GM21528 (cell line): ENCODE results near the gene CTIF.

ENCODE experiments used
- ATAC-seq: cut with Tn5 transposase; IDR thresholded peaks from one replicate; pipeline ENCODE4 v1.9.1; 2021; ENCODE audit warnings: mild to moderate bottlenecking, moderate library complexity; ENCODE audit not compliant: unreplicated experiment, low FRiP score

Gene CTIF

GRCh38 chr18:48762836-48763718 is 224.2 kb downstream of the CTIF start:
- ATAC-seq, result no peak

DNA sequence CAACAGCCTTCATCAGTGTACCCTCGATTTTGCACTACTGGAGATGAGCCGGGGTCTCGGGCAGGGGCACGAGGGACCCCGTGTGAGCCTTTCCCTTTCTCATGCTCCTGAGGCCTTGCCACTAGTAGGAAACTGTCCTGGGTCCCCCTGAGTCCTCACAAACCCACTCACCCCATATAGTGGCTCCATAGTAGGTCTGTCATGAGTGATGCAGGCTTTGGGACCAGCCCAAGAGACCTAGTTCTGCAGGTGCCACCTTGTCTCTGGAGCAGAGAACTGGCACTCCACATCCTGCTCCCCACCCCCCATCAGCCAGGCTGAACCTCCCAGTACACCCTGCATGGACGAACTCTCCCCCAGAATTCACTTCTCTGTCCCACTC is 224.9 kb downstream of the CTIF start:
- no peak for ATAC-seq

GRCh38 chr18:48765053-48765452 is 226.2 kb downstream of the CTIF start:
- no peak for ATAC-seq

DNA sequence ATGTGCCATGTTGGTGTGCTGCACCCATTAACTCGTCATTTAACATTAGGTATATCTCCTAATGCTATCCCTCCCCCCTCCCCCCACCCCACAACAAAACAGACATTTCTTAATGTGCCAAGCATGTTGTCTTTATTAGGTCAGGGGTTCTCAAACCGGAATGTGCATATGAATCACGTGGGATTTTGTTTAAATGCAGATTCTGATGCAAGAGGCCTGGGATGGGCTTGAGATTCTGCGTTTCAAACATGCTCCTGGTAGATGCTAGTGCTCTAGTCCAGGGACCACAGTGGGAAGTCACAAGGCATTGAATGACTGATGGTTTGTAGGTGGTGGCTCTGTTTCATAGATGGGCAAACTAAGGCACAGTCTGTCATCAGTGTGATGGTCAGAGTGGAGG is 227.2 kb downstream of the CTIF start:
- ATAC-seq, result no peak

- ATAC-seq, result no peak
These were observed 227.7 kb downstream of the CTIF start for GRCh38 chr18:48766487-48766886.

GRCh38 chr18:48767090-48767690 is 228.4 kb downstream of the CTIF start:
- ATAC-seq, result no peak

DNA sequence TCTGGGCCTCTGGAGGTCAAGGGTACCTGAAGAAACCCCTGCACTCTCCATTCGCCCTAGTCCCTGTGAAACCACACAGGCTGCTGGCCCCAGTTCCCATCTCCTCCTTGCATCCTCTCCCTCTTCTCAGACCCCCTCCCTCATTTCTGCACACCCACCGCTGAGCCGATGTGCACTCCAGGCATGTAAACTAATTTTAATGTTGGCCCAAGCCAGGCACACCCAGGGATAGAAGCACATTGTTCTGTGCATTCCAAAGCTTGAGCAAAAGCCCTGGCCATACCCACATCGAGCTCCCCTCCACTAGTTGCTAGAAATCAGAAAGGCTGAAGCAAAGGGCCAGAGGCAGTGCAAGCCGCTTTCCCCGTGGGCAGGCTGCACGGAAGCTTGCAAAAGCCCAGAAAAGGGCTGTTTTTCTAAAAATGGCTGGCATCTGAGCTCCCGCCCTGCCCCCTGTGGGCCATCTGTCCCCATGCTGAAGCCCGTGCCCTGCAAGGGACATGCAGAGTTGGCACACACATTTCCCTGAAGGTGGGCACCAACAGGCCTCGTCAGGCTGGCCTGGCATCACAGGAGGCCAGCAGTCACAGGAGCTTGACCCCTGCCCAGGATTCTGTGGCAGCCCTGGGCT is 230.3 kb downstream of the CTIF start:
- ATAC-seq, result no peak

DNA sequence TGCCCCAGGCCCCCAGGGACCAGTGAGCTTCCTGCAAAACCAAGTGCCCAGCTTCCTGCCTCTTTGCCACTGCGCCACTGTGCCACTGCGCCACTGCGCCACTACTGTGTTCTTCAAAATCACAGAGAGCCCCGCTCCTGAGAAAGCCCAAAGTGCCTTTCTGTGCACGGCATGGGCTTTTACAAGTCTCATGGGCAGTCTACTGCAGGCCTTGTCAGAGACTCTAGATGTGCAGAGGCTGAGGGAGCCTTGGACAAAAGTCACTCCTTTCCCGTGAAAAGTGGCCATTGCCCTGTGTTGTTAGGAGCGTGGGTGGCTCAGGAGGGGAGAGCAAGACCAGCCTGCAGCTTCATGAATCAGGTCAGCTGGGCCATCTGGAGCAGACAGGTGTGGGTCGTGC is 231.4 kb downstream of the CTIF start:
- ATAC-seq, result no peak

DNA sequence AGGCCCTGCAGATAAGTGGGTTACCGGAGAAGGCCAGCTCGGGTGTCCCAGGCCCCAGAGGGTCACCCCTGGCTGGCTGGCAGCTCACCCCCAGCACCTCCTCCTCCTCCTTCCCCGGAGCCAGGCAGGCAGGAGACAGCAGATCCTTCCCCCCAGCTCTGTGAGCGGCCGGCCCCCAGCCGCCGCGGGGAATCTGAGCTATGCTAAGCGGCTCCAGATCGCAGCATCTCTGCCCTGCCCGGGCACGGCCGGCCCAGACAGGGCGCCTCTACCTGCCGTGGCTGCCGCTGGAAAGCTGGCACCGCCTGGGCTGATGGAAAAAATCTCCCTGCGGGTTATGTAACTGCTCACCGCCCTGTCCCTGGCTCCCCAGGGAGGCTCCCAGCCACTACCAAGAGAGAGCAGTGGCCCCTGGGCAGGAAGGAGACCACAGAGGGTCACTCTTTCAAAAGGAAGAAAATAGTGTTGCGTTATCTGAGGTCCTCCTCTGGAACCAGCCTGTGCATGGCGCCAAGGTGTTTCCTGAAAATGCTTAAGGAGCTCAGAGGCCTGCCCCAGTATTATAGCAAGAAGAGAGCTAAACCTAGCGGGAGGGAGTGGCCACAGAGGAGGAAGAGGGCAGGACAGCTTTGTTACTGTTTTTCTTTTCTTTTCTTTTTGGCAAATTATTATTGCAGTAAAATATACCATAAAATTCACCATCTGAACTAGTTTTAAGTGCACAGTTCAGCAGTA is 233.0 kb downstream of the CTIF start:
- no peak for ATAC-seq

GRCh38 chr18:48772457-48772856 is 233.6 kb downstream of the CTIF start:
- ATAC-seq, result no peak

GRCh38 chr18:48773821-48774220 is 235.0 kb downstream of the CTIF start:
- no peak for ATAC-seq

GRCh38 chr18:48774941-48775340 is 236.1 kb downstream of the CTIF start:
- no peak for ATAC-seq

GRCh38 chr18:48775372-48776155 is 236.7 kb downstream of the CTIF start:
- no peak for ATAC-seq

DNA sequence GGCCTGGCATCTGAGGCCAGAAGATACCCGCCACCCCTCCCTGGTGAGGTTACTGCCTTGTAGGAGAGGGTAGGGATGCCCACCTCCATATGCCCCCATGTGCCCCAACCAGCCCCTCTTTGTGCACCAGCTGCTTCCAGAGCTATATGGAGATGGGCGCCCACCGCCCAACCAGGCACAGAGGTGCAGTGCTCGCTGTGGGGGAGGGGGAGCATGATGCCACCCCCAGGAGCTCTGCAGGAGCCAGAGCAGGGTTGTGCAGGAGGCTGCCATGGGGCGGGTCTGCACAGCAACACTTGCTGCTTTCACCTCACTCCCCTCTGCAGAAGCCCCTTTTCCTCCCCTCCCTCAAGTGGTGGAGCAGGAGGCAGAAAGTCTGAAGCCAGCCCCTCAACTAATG is 237.3 kb downstream of the CTIF start:
- no peak for ATAC-seq

- no peak for ATAC-seq
These were observed 237.8 kb downstream of the CTIF start for GRCh38 chr18:48776641-48777025.

DNA sequence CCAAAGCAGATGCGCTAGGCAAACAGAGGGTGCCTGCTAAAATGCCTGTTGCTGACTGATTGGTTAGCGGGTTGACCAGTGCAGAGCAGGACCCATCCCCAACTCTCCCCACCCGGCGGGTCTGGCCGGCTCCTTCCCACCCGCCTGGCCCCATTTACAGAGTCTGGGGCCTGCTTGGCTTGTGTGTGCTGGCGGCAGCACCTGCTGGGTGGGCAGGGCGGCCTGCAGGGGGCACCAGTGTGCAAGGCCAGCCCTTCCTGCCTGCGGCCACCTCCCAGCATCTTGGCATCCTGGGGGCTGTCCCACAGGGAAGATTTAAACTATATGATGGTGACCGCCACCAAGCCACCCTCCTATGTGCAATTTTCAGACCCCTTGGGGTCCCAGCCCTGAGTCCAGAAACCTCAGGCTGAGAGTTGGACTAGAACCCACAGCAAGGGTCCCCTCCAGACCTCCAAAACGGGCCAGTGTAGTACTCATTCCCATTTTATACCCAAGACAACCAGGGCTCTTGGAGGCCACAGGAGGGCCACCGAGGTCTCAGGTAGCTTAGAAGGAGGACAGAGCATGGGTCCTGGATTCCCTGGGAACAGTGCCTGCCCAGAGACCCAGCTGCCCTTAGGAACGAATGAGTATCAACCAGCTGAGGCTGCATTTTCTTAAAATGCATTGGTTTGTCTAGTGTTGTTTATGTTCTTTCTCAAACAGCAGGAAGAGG is 238.4 kb downstream of the CTIF start:
- ATAC-seq, result no peak

- no peak for ATAC-seq
These were observed 238.9 kb downstream of the CTIF start for GRCh38 chr18:48777744-48778116.

- no peak for ATAC-seq
These were observed 239.6 kb downstream of the CTIF start for GRCh38 chr18:48778344-48779011.

DNA sequence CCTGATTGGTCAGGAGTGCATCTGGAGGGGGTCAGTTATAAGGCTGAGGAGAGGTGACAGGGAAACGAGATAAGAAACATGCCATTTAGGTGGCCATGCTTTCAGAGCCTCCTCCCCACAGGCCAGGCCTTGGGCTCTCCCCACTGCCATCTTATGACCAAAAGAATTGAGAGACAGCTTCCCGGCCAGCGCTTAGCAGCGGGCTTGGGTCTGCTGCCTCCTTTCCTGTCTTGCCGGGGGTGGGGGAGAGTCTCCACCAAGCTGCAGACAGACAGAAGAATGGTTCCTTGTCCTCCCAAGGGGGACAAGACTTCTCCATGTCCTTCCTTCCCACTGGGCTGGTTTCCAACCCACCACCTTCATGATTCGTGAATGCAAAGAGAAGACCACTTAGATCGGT is 240.6 kb downstream of the CTIF start:
- no peak for ATAC-seq
